GM23338 (cell line): ENCODE measurements around the gene C2CD3. TPM values are rescaled to one million over a fixed set of nuclear protein-coding genes. Genes with fewer than 3 reads are reported as not detected.

Source experiments
- ATAC-seq: fragments of 200-7000 bp; cut with Tn5 transposase; 3 replicates; pipeline ENCODE4 v1.9.1; 2020
- DNase-seq: peaks from one replicate; pipeline ENCODE4 v3.0.0-alpha.2; 2015; ENCODE audit warnings: low spot score
- H2AFZ ChIP-seq: fragments of 200-600 bp; sonication (generic); 2 replicates; pipeline ENCODE4 v1.8.0; 2016; ENCODE audit warnings: antibody characterized with exemption, mild to moderate bottlenecking, moderate library complexity
- H3F3A ChIP-seq: fragments of 200-600 bp; sonication (generic); replicated peaks from 2 replicates; pipeline ENCODE4 v1.8.0; 2017; ENCODE audit warnings: antibody characterized with exemption, mixed run types, low read depth
- H3K27ac ChIP-seq: fragments of 200-600 bp; sonication (generic); 2 replicates; pipeline ENCODE4 v1.6.1; 2016; ENCODE audit warnings: low read depth
- H3K27me3 ChIP-seq: fragments of 200-600 bp; sonication (generic); 2 replicates; pipeline ENCODE4 v1.8.0; 2016; ENCODE audit warnings: mild to moderate bottlenecking, mixed run types, moderate library complexity; ENCODE audit not compliant: insufficient read depth
- H3K36me3 ChIP-seq: fragments of 200-600 bp; sonication (generic); 2 replicates; pipeline ENCODE4 v1.8.0; 2016; ENCODE audit warnings: mild to moderate bottlenecking; ENCODE audit not compliant: insufficient read depth
- H3K4me1 ChIP-seq: fragments of 200-600 bp; sonication (generic); 2 replicates; pipeline ENCODE4 v1.8.0; 2016; ENCODE audit warnings: mild to moderate bottlenecking, moderate library complexity; ENCODE audit not compliant: insufficient read depth
- H3K4me2 ChIP-seq: fragments of 200-600 bp; sonication (generic); 2 replicates; pipeline ENCODE4 v1.7.1; 2017; ENCODE audit warnings: mixed run types
- H3K4me3 ChIP-seq: fragments of 200-600 bp; sonication (generic); 2 replicates; pipeline ENCODE4 v1.6.1; 2016; ENCODE audit warnings: mixed run types
- H3K79me2 ChIP-seq: fragments of 200-600 bp; sonication (generic); replicated peaks from 2 replicates; pipeline ENCODE4 v1.8.0; 2017; ENCODE audit warnings: mild to moderate bottlenecking; ENCODE audit not compliant: insufficient read depth
- H3K9me2 ChIP-seq: fragments of 200-600 bp; sonication (generic); 2 replicates; pipeline ENCODE4 v1.8.0; 2017; ENCODE audit not compliant: insufficient read depth
- H4K20me1 ChIP-seq: fragments of 200-600 bp; sonication (generic); replicated peaks from 2 replicates; pipeline ENCODE4 v1.8.0; 2017; ENCODE audit warnings: mild to moderate bottlenecking; ENCODE audit not compliant: insufficient read depth
- H3K27ac Mint-ChIP-seq: 2 replicates; pipeline ENCODE4 v1.8.0; 2020; ENCODE audit warnings: inconsistent platforms, mild to moderate bottlenecking, moderate library complexity, mixed read lengths
- H3K27me3 Mint-ChIP-seq: 3 replicates; pipeline ENCODE4 v1.8.0; 2022; ENCODE audit warnings: low read depth, mild to moderate bottlenecking, moderate library complexity, mixed read lengths, inconsistent platforms; ENCODE audit not compliant: insufficient read depth, poor library complexity
- H3K36me3 Mint-ChIP-seq: 3 replicates; pipeline ENCODE4 v1.8.0; 2021; ENCODE audit warnings: low read depth, mild to moderate bottlenecking, inconsistent platforms, moderate library complexity, mixed read lengths
- H3K4me1 Mint-ChIP-seq: 3 replicates; pipeline ENCODE4 v1.8.0; 2020; ENCODE audit warnings: mild to moderate bottlenecking, inconsistent platforms, mixed read lengths
- H3K4me3 Mint-ChIP-seq: 3 replicates; pipeline ENCODE4 v1.8.0; 2021; ENCODE audit warnings: moderate library complexity, mild to moderate bottlenecking, inconsistent platforms, mixed read lengths
- H3K9me3 Mint-ChIP-seq: 3 replicates; pipeline ENCODE4 v1.8.0; 2020; ENCODE audit warnings: moderate library complexity, mild to moderate bottlenecking, inconsistent platforms, mixed read lengths
- CREB1 ChIP-seq: fragments of 250-450 bp; sonication (Bioruptor Pico); IDR thresholded peaks from 2 replicates; pipeline ENCODE4 v1.5.0; 2020; ENCODE audit warnings: low read depth, mild to moderate bottlenecking, moderate library complexity
- CTCF ChIP-seq, 2 experiments: fragments of 200-600 bp in 1 of 2; sonication (generic) in 1 of 2; conservative IDR thresholded peaks; 2 replicates each; pipeline versions ENCODE4 v1.5.1 to v1.6.1; 2016 to 2017; ENCODE audit warnings: antibody characterized with exemption in 2 of 2, low read depth in 2 of 2, mild to moderate bottlenecking in 2 of 2, moderate library complexity in 1 of 2
- ETS1 ChIP-seq: IDR thresholded peaks from 2 replicates; pipeline ENCODE4 v1.6.1; 2016; ENCODE audit warnings: antibody characterized with exemption
- EZH2phosphoT487 ChIP-seq: fragments of 200-600 bp; sonication (generic); IDR thresholded peaks from one replicate; pipeline ENCODE4 v1.8.1; 2018; ENCODE audit warnings: antibody characterized with exemption; ENCODE audit not compliant: unreplicated experiment
- JUNB ChIP-seq: IDR thresholded peaks from one replicate; pipeline ENCODE4 v1.6.1; 2016; ENCODE audit warnings: antibody characterized with exemption; ENCODE audit not compliant: unreplicated experiment
- NANOG ChIP-seq: IDR thresholded peaks from 2 replicates; pipeline ENCODE4 v1.6.1; 2016; ENCODE audit warnings: antibody characterized with exemption, borderline replicate concordance
- POLR2AphosphoS5 ChIP-seq: IDR thresholded peaks from 2 replicates; pipeline ENCODE4 v1.6.1; 2016; ENCODE audit warnings: antibody characterized with exemption, low read depth
- REST ChIP-seq: IDR thresholded peaks from one replicate; pipeline ENCODE4 v1.6.1; 2018; ENCODE audit warnings: antibody characterized with exemption; ENCODE audit not compliant: unreplicated experiment
- STAT1 ChIP-seq: IDR thresholded peaks from one replicate; pipeline ENCODE4 v1.6.1; 2016; ENCODE audit warnings: antibody characterized with exemption; ENCODE audit not compliant: unreplicated experiment
- ZNF114 ChIP-seq: fragments of 250-450 bp; sonication (Bioruptor Pico); IDR thresholded peaks from 2 replicates; pipeline ENCODE4 v1.5.0; 2020; ENCODE audit warnings: mild to moderate bottlenecking, moderate library complexity
- ZNF331 ChIP-seq: fragments of 250-450 bp; sonication (Bioruptor Pico); IDR thresholded peaks from 2 replicates; pipeline ENCODE4 v1.5.0; 2020; ENCODE audit warnings: low read depth, mild to moderate bottlenecking, moderate library complexity
- polyA plus RNA-seq: library from polyadenylated mRNA; unstranded; fragments of >200 nt; fragmentation: Nextera tagmentation; extraction: Ambion mirVana; gene quantifications from 2 replicates; pipeline ENCODE4 v1.2.1, GENCODE V29; 2016
- total RNA-seq: library from RNA; depleted of rRNA; stranded (reverse); fragments of >200 nt; shearing (Covaris generic); gene quantifications from 2 replicates; pipeline ENCODE4 v1.2.3, GENCODE V29; 2014

C2CD3 gene
- total and polyA plus RNA-seq, 2 experiments from 2014 or later, result 15.5 to 29.5 TPM

GRCh38 chr11:74033046-74033445 lies 137.8 kb downstream of the C2CD3 start:
- Histone ChIP-seq H3F3A (no peaks in the 10 kb centered on the region), H3K27ac (no peak overlapping the region), H3K9me2 (no peaks in the 10 kb centered on the region), H3K36me3 (no peaks in the 10 kb centered on the region; the same call in 1 of the 2 replicates), H3K79me2 (no peaks in the 10 kb centered on the region), H3K27me3 (no peaks in the 10 kb centered on the region), H4K20me1 (0 out of 2 replicates have a peak, but pooled peaks cover 3% of the 10 kb centered on the region), H3K4me1 (no peaks in the 10 kb centered on the region), H3K4me2 (no peak overlapping the region), H3K4me3 (no peak overlapping the region), H2AFZ (no peak overlapping the region)
- TF ChIP-seq STAT1 (no peak), POLR2AphosphoS5 (no peak), ETS1 (no peak), ZNF114 (CRISPR knock-in tag) (no peak), CTCF (conservative IDR thresholded peaks at IDR 0.05; ENCODE audit: low read depth in 2 of 2) (peak in 1 of 2 experiments; percentile 45; a peak in 2 of 4 replicates)
- Mint-ChIP-seq H3K27me3 (peaks cover 1% of the 10 kb centered on the region), H3K4me1 (no peaks in the 10 kb centered on the region), H3K36me3 (no peaks in the 10 kb centered on the region; the same call in 2 of the 3 replicates), H3K27ac (no peak overlapping the region), H3K9me3 (no peaks in the 10 kb centered on the region), H3K4me3 (no peak overlapping the region)
- DNase-seq (no peak), ATAC-seq (no peak; the same call in 2 of the 3 replicates)

- Histone ChIP-seq H3K4me1 (no peaks in the 10 kb centered on the region), H3K27me3 (no peaks in the 10 kb centered on the region), H4K20me1 (0 out of 2 replicates have a peak, but pooled peaks cover 3% of the 10 kb centered on the region), H2AFZ (no peak overlapping the region), H3K9me2 (0 out of 2 replicates have a peak, but pooled peaks cover 3% of the 10 kb centered on the region), H3K36me3 (no peaks in the 10 kb centered on the region; the same call in 1 of the 2 replicates), H3K27ac (no peak overlapping the region), H3F3A (no peaks in the 10 kb centered on the region), H3K4me3 (no peak overlapping the region), H3K4me2 (no peak overlapping the region), H3K79me2 (no peaks in the 10 kb centered on the region)
- ATAC-seq (no peak), DNase-seq (no peak)
- Mint-ChIP-seq H3K4me1 (no peaks in the 10 kb centered on the region), H3K4me3 (no peak overlapping the region), H3K36me3 (no peaks in the 10 kb centered on the region; the same call in 2 of the 3 replicates), H3K27me3 (peaks cover 4% of the 10 kb centered on the region), H3K27ac (no peak overlapping the region), H3K9me3 (no peaks in the 10 kb centered on the region)
- TF ChIP-seq ZNF331 (CRISPR knock-in tag) (no peak), CREB1 (CRISPR knock-in tag) (no peak), STAT1 (no peak), NANOG (no peak), REST (no peak), EZH2phosphoT487 (no peak), JUNB (no peak)
Measured at GRCh38 chr11:74030723-74031676, 139.8 kb downstream of the C2CD3 start.
